ENCODE results near the gene ATP6V1G1. TPM values are rescaled to one million over a fixed set of nuclear protein-coding genes. Genes with fewer than 3 reads are reported as not detected.

Gene ATP6V1G1
- total and polyA plus RNA-seq, 2 experiments from 2014 or later: 166 to 509 TPM

GRCh38 chr9:114611516-114612271 lies 24.1 kb downstream of the ATP6V1G1 start:
- no peaks in the 10 kb centered on the region for H3F3A ChIP-seq (replicated peaks; ENCODE audit: low read depth)
- Mint-ChIP-seq H3K9me3 (peaks cover 6% of the 10 kb centered on the region; the same call in 1 of the 3 replicates), H3K4me3 (peak overlapping the region; percentile 78), H3K4me1 (peaks cover 24% of the 10 kb centered on the region), H3K36me3 (ENCODE audit: low read depth) (peaks cover 12% of the 10 kb centered on the region; the same call in 2 of the 3 replicates), H3K27ac (no peak overlapping the region), H3K27me3 (ENCODE audit: insufficient read depth, low read depth, poor library complexity) (peaks cover 23% of the 10 kb centered on the region)
- TF ChIP-seq POLR2AphosphoS5 (IDR thresholded peaks at IDR 0.05; ENCODE audit: low read depth) (0 out of 2 replicates have a peak, but pooled peaks have one; percentile 12), ZNF114 (CRISPR knock-in tag; IDR thresholded peaks at IDR 0.05) (no peak), JUNB (IDR thresholded peaks at IDR 0.05; ENCODE audit: unreplicated experiment) (no peak), CTCF (conservative IDR thresholded peaks at IDR 0.05; ENCODE audit: low read depth in 2 of 2) (no peak), ZNF331 (CRISPR knock-in tag; IDR thresholded peaks at IDR 0.05; ENCODE audit: low read depth) (no peak)
- DNase-seq (ENCODE audit: low spot score) (peak; percentile 61), ATAC-seq (peak; percentile 78)
- no peaks in the 10 kb centered on the region; the same call in 1 of the 2 replicates for H4K20me1 ChIP-seq (replicated peaks; ENCODE audit: insufficient read depth)
- H3K9me2 ChIP-seq (ENCODE audit: insufficient read depth): 0 out of 2 replicates have a peak, but pooled peaks cover 6% of the 10 kb centered on the region
- peaks cover 25% of the 10 kb centered on the region; the same call in 1 of the 2 replicates for H3K79me2 ChIP-seq (replicated peaks; ENCODE audit: insufficient read depth)
- peaks cover 14% of the 10 kb centered on the region for H3K27me3 ChIP-seq (ENCODE audit: insufficient read depth)
- no peak overlapping the region for H3K27ac ChIP-seq (ENCODE audit: low read depth)
- H3K36me3 ChIP-seq (ENCODE audit: insufficient read depth): no peaks in the 10 kb centered on the region
- H3K4me3 ChIP-seq: peak overlapping the region; percentile 79
- H3K4me2 ChIP-seq: peak overlapping the region; percentile 92
- H3K4me1 ChIP-seq (ENCODE audit: insufficient read depth): peaks cover 16% of the 10 kb centered on the region
- peak overlapping the region; percentile 67; the same call in 1 of the 2 replicates for H2AFZ ChIP-seq

- Histone ChIP-seq H3K27me3 (ENCODE audit: insufficient read depth) (peaks cover 14% of the 10 kb centered on the region), H3K27ac (ENCODE audit: low read depth) (no peak overlapping the region), H3K4me3 (peak overlapping the region; percentile 79), H4K20me1 (replicated peaks; ENCODE audit: insufficient read depth) (no peaks in the 10 kb centered on the region; the same call in 1 of the 2 replicates), H3F3A (replicated peaks; ENCODE audit: low read depth) (no peaks in the 10 kb centered on the region), H3K4me1 (ENCODE audit: insufficient read depth) (peaks cover 16% of the 10 kb centered on the region), H3K4me2 (peak overlapping the region; percentile 92), H3K79me2 (replicated peaks; ENCODE audit: insufficient read depth) (peaks cover 25% of the 10 kb centered on the region; the same call in 1 of the 2 replicates), H2AFZ (peak overlapping the region; percentile 67; the same call in 1 of the 2 replicates), H3K36me3 (ENCODE audit: insufficient read depth) (no peaks in the 10 kb centered on the region), H3K9me2 (ENCODE audit: insufficient read depth) (0 out of 2 replicates have a peak, but pooled peaks cover 6% of the 10 kb centered on the region)
- H3K36me3 Mint-ChIP-seq (ENCODE audit: low read depth): peaks cover 12% of the 10 kb centered on the region; the same call in 2 of the 3 replicates
- DNase-seq (ENCODE audit: low spot score) (peak; percentile 16), ATAC-seq (peak; percentile 12)
- peaks cover 6% of the 10 kb centered on the region; the same call in 1 of the 3 replicates for H3K9me3 Mint-ChIP-seq
- H3K4me1 Mint-ChIP-seq: peaks cover 24% of the 10 kb centered on the region
- peaks cover 23% of the 10 kb centered on the region for H3K27me3 Mint-ChIP-seq (ENCODE audit: insufficient read depth, low read depth, poor library complexity)
- TF ChIP-seq ETS1 (IDR thresholded peaks at IDR 0.05): no peak
- peak overlapping the region; percentile 78 for H3K4me3 Mint-ChIP-seq
- H3K27ac Mint-ChIP-seq: no peak overlapping the region; the same call in 1 of the 2 replicates
Observed at GRCh38 chr9:114612272-114612923, 24.8 kb downstream of the ATP6V1G1 start.
